Activated CD4-positive, alpha-beta T cell treated with anti-CD3 and anti-CD28 coated beads for 1 hour (primary cell): ENCODE measurements around the gene ESRP2.

Experiments
- DNase-seq: peaks from one replicate; pipeline ENCODE4 v3.0.0-alpha.2; 2020

Gene ESRP2

GRCh38 chr16:68236826-68237242 is 907 bp upstream of the ESRP2 start:
- no peak for DNase-seq

GRCh38 chr16:68236137-68236825 is 354 bp upstream of the ESRP2 start:
- DNase-seq = no peak

- DNase-seq = no peak
Measured at GRCh38 chr16:68235108-68235886, 630 bp downstream of the ESRP2 start.

GRCh38 chr16:68234188-68235107 is 1.5 kb downstream of the ESRP2 start:
- no peak for DNase-seq

- no peak for DNase-seq
Measured at GRCh38 chr16:68233835-68234187, 2.1 kb downstream of the ESRP2 start.

GRCh38 chr16:68233085-68233834 is 2.7 kb downstream of the ESRP2 start:
- DNase-seq = no peak

GRCh38 chr16:68232335-68232734 is 3.6 kb downstream of the ESRP2 start:
- no peak for DNase-seq

GRCh38 chr16:68231384-68232136 is 4.4 kb downstream of the ESRP2 start:
- DNase-seq = no peak

GRCh38 chr16:68230956-68231355 is 5.0 kb downstream of the ESRP2 start:
- no peak for DNase-seq

- DNase-seq = no peak
Measured at GRCh38 chr16:68230176-68230571, 5.8 kb downstream of the ESRP2 start.

GRCh38 chr16:68229431-68230175 is 6.3 kb downstream of the ESRP2 start:
- DNase-seq = peak; percentile 41

- DNase-seq = no peak
Measured at GRCh38 chr16:68228652-68229051, 7.3 kb downstream of the ESRP2 start.

GRCh38 chr16:68227850-68228553 is 7.9 kb downstream of the ESRP2 start:
- DNase-seq = no peak

GRCh38 chr16:68227183-68227793 is 8.6 kb downstream of the ESRP2 start:
- no peak for DNase-seq

- DNase-seq = no peak
Measured at GRCh38 chr16:68226116-68226515, 9.8 kb downstream of the ESRP2 start.

- DNase-seq = no peak
Measured at GRCh38 chr16:68223072-68223471, 12.9 kb downstream of the ESRP2 start.

GRCh38 chr16:68219725-68220351 is 16.1 kb downstream of the ESRP2 start:
- DNase-seq = no peak

GRCh38 chr16:68217506-68217905 is 18.4 kb downstream of the ESRP2 start:
- no peak for DNase-seq

- no peak for DNase-seq
Measured at GRCh38 chr16:68216240-68216639, 19.7 kb downstream of the ESRP2 start.

- no peak for DNase-seq
Measured at GRCh38 chr16:68215302-68215701, 20.6 kb downstream of the ESRP2 start.
